ENCODE measurements around the gene CLEC9A. TPM values are rescaled to one million over a fixed set of nuclear protein-coding genes. Genes with fewer than 3 reads are reported as not detected.

Gene CLEC9A
- total and polyA plus RNA-seq, 10 donors = 0.28 to 3.7 (median 1.1) TPM; not detected in 1

DNA sequence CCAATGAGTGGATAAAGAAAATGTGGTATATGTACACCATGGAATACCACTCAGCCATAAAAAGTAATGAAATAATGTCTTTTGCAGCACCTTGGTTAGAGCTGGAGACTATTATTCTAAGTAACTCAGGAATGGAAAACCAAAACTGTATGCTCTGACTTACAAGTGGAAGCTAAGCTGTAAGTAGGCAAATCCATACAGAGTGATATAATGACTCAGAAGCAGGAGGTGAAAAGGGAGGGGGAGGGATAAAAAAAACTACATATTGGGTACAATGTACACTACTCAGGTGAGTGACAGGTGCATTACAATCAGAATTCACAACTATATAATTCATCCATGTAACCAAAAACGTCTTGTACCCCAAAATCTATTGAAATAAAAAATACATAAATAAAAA is 83.4 kb downstream of the CLEC9A start:
- H3K27ac ChIP-seq = no peak overlapping the region
- H3K9me3 ChIP-seq = peaks cover 0 to 8% (median 0%) of the 10 kb centered on the region in 8 donors
- 53 to 85% (median 73%) methylated on average over 1 of the region's 1 CpG for WGBS, 5 donors
- H3K36me3 ChIP-seq = peaks cover 0 to 30% (median 0%) of the 10 kb centered on the region in 6 donors
- H3K4me3 ChIP-seq = no peak overlapping the region
- H3K27me3 ChIP-seq (replicated peaks in 1 of 7) = no peaks in the 10 kb centered on the region
- TF ChIP-seq CTCF (IDR thresholded peaks at IDR 0.05 in 8 of 11, conservative IDR thresholded peaks at IDR 0.05 in 3 of 11) (no peak), POLR2AphosphoS5 (IDR thresholded peaks at IDR 0.05) (no peak), POLR2A (IDR thresholded peaks at IDR 0.05) (no peak)
- intact Hi-C loops (cut with DNase I; ENCODE audit: low total_unique reads) = no loop called here
- no peak for DNase-seq
- no peaks in the 10 kb centered on the region for H3K4me1 ChIP-seq

DNA sequence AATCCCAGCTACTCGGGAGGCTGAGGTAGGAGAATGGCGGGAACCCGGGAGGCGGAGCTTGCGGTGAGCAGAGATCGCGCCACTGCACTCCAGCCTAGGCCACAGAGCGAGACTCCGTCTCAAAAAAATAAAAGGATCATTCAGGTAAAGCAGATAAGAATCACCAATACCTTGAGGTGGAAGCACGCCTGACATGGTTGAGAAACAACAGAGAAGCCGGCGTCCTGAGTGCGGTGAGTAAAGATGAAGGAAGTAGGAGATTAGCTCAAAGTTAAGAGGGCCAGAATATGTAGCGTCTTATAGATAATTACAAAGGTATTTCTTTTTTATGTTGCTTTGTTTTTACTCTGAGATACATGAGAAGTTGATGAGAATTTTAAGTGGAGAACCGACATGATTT is 84.8 kb downstream of the CLEC9A start:
- no peak for DNase-seq
- no peak overlapping the region for H3K4me3 ChIP-seq
- H3K9me3 ChIP-seq = peaks cover 0 to 8% (median 0%) of the 10 kb centered on the region in 8 donors
- H3K27me3 ChIP-seq (replicated peaks in 1 of 7) = no peaks in the 10 kb centered on the region
- H3K36me3 ChIP-seq = peaks cover 0 to 30% (median 0%) of the 10 kb centered on the region in 6 donors
- TF ChIP-seq POLR2AphosphoS5 (IDR thresholded peaks at IDR 0.05) (no peak), POLR2A (IDR thresholded peaks at IDR 0.05) (no peak), CTCF (IDR thresholded peaks at IDR 0.05 in 8 of 11, conservative IDR thresholded peaks at IDR 0.05 in 3 of 11) (no peak)
- intact Hi-C loops (cut with DNase I; ENCODE audit: low total_unique reads) = no loop called here
- no peak overlapping the region for H3K27ac ChIP-seq
- peaks cover 0 to under 1% (median 0%) of the 10 kb centered on the region in 6 donors for H3K4me1 ChIP-seq
- WGBS, 5 donors = 89 to 93% (median 92%) methylated on average over 15 of the region's 15 CpGs

Other genes starting within 250 kb of the CLEC9A start
- 10 to 100 TPM in 4 of 7 donors, 1 to 10 TPM in 3; 7.9 to 22.6 (median 11.4) TPM for gene KLRF1, start 203.2 kb upstream of the CLEC9A start, total RNA-seq
- gene KLRF1, start 203.2 kb upstream of the CLEC9A start, polyA plus RNA-seq = 10 to 100 TPM in 1 of 3 donors, 1 to 10 TPM in 2; 8.4 to 10.2 (median 8.6) TPM
- 10 to 100 TPM; 38.2 to 60.2 (median 55.8) TPM for gene CLEC2B, start 161.3 kb upstream of the CLEC9A start, total RNA-seq
- 10 to 100 TPM; 20.4 to 35.2 (median 25.8) TPM for gene CLEC2B, start 161.3 kb upstream of the CLEC9A start, polyA plus RNA-seq
- not detected for gene KLRF2, start 149.2 kb upstream of the CLEC9A start, total RNA-seq
- gene KLRF2, start 149.2 kb upstream of the CLEC9A start, polyA plus RNA-seq = under 1 TPM in 1 of 3 donors, not detected in 2; 0.17 TPM
- not detected for gene CLEC2A, start 98.3 kb upstream of the CLEC9A start, total RNA-seq
- not detected for gene CLEC2A, start 98.3 kb upstream of the CLEC9A start, polyA plus RNA-seq
- gene CLEC12A, start 59.3 kb upstream of the CLEC9A start, total RNA-seq = 10 to 100 TPM; 15.2 to 59.5 (median 25.8) TPM
- 10 to 100 TPM in 1 of 3 donors, 1 to 10 TPM in 2; 5.4 to 25.3 (median 5.8) TPM for gene CLEC12A, start 59.3 kb upstream of the CLEC9A start, polyA plus RNA-seq
- 1 to 10 TPM; 2.0 to 7.7 (median 2.9) TPM for gene CLEC1B, start 31.6 kb upstream of the CLEC9A start, total RNA-seq
- gene CLEC1B, start 31.6 kb upstream of the CLEC9A start, polyA plus RNA-seq = 1 to 10 TPM in 1 of 3 donors, under 1 TPM in 2; 0.67 to 1.1 (median 0.67) TPM
- gene CLEC12B, start 20.1 kb upstream of the CLEC9A start, total RNA-seq = 10 to 100 TPM in 1 of 7 donors, 1 to 10 TPM in 6; 1.1 to 11.0 (median 1.6) TPM
- gene CLEC12B, start 20.1 kb upstream of the CLEC9A start, polyA plus RNA-seq = 1 to 10 TPM in 1 of 3 donors, under 1 TPM in 2; 0.20 to 1.9 (median 0.22) TPM
- gene CLEC1A, start 68.3 kb downstream of the CLEC9A start, total RNA-seq = 10 to 100 TPM in 1 of 7 donors, 1 to 10 TPM in 6; 6.0 to 12.4 (median 7.7) TPM
- 1 to 10 TPM; 1.5 to 4.2 (median 2.4) TPM for gene CLEC1A, start 68.3 kb downstream of the CLEC9A start, polyA plus RNA-seq
- gene CLEC7A, start 99.5 kb downstream of the CLEC9A start, total RNA-seq = 100 to 1,000 TPM in 1 of 7 donors, 10 to 100 TPM in 6; 37.4 to 111 (median 51.8) TPM
- gene CLEC7A, start 99.5 kb downstream of the CLEC9A start, polyA plus RNA-seq = 10 to 100 TPM in 2 of 3 donors, 1 to 10 TPM in 1; 7.7 to 20.4 (median 11.7) TPM
- 10 to 100 TPM in 1 of 7 donors, 1 to 10 TPM in 3, not detected in 3; 1.2 to 10.5 (median 1.3) TPM for gene OLR1, start 141.4 kb downstream of the CLEC9A start, total RNA-seq
- gene OLR1, start 141.4 kb downstream of the CLEC9A start, polyA plus RNA-seq = under 1 TPM; 0.09 to 0.22 (median 0.13) TPM
- gene TMEM52B, start 148.3 kb downstream of the CLEC9A start, total RNA-seq = under 1 TPM in 2 of 7 donors, not detected in 5; 0.19 to 0.40 TPM
- under 1 TPM in 1 of 3 donors, not detected in 2; 0.06 TPM for gene TMEM52B, start 148.3 kb downstream of the CLEC9A start, polyA plus RNA-seq
- 10 to 100 TPM; 29.8 to 79.7 (median 53.4) TPM for gene GABARAPL1, start 182.2 kb downstream of the CLEC9A start, total RNA-seq
- 10 to 100 TPM in 2 of 3 donors, 1 to 10 TPM in 1; 10.0 to 22.5 (median 13.5) TPM for gene GABARAPL1, start 182.2 kb downstream of the CLEC9A start, polyA plus RNA-seq